HG02759 (cell line): ENCODE results near the gene CHERP.
"Not testable (repeated sequence)": the region's sequence is repeated elsewhere in the genome, so short reads cannot be mapped to it uniquely, and the experiment has no call there.

Experiments
- ATAC-seq: cut with Tn5 transposase; IDR thresholded peaks from one replicate; pipeline ENCODE4 v1.9.1; 2021; ENCODE audit warnings: mild to moderate bottlenecking, moderate library complexity; ENCODE audit not compliant: unreplicated experiment

The CHERP gene

DNA sequence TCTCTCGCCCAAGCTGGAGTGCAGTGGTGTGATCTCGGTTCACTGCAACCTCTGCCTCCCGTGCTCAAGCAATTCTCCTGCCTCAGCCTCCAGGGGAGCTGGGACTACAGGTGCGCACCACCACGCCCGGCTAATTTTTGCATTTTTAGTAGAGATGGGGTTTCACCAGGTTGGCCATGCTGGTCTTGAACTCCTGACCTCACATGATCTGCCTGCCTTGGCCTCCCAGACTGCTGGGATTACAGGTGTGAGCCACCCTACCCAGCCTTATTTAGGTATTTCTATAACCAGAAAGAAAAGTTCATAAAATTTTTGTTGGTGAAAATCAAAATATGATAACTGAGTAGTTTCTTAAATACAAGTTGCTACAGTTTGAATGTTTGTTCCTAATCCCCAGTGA lies 1.5 kb upstream of the CHERP start:
- ATAC-seq, result not testable (repeated sequence)

DNA sequence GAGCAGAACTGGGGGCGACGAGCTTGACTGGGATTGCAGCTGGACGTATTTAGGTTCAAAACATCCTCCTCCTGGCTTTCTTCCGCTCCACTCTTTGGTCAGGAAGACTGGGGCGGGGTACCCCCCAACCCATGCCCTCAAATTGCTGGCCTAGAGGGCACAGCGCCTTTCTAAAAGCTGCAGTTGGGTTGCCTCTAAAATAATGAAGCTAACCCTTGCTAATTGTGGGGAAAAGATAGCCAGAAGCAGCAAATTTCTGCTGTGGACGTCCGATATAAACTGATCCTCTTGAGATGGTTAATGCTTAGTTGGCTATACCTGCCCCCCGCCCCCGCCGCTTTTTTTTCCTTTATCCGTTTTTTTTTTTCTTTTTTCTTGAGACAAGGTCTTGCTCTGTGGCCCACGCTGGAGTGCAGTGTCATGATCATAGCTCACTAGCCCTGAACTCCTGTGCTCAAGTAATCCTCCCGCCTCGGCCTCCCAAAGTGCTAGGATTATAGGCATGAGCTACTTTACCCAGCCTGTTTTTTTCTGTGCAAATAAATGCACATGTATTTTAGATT lies 754 bp upstream of the CHERP start:
- ATAC-seq, result no peak

DNA sequence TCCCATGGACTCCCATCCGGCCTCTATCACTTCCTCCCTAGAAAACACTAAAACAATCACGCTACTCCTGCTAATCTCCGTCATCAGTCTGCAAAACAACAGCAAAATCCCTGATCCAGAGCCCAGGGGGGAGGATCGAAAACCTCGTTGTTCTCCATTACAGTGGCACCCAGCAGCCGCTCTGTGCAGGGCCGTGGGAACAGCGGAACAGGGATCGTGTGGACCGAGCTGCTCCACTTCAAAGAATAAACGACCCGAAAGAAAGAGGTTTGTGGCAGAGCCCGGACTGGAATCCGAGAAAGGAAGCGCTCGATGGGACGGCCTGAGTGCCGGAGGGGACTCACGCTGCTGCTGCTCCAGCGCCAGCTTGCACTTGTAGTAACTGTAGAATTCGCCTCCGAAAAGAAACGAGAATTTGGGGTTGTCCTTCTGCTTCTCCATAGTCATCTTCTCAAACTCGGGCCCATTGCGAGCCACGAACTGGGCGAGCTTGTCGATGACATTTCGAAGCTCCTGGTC lies 652 bp downstream of the CHERP start:
- peak; percentile 2 for ATAC-seq

DNA sequence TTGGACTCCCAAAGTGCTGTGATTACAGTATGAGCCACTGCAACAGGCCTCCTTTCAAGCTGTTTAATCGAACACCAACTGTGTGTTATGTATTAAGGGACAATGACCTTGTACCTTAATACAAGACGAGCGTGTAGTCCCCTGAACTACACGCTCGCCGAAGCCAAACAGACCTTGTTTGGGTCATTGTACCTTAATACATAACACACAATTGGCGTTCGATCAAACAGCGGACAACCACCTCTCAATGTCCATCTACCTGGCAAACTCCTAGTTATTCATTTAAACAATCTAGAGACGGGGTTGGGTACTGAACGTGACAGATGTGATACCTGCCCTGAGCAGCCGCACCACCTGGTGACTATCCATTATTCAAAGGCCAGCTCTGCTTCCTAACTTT lies 1.3 kb downstream of the CHERP start:
- ATAC-seq, result no peak

DNA sequence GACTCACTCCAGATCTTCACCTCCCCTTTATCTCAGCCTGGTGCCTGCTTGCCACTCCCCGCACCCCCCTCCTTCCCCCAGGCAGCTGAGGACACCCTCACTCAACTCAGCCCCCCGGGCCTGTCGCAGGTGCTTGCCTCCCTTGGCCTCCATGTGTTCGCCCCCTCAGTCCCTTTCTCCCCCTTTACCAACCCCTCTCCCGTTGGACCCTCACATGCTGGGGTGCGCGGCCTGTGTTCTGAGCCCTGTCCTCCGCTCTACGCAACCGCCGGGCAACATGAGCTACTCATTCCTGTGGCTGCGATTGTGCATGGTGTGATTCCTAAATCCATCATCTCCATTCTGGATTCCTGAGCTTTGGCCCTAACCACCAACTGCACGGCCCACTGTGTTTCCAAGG lies 5.1 kb downstream of the CHERP start:
- no peak for ATAC-seq

DNA sequence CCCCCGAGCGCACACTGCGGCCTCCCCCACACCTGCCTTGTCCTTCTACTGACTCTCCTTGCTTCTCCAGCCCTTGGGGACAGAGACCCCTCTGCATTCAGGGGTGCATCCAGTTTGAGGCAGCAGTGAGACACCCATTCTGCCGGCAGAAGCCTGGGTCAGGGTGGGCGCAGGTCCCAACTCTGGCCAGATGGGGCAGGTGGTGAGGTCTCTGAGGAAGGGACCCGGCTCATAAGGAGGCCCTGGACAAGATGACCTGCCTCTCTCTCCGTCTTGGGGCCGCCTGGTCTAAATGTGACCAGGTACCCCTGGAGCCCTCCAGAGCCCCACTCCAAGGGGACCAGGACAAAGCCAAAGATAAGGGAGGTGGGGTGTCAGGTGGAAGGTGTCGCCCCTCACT lies 6.1 kb downstream of the CHERP start:
- ATAC-seq, result no peak

DNA sequence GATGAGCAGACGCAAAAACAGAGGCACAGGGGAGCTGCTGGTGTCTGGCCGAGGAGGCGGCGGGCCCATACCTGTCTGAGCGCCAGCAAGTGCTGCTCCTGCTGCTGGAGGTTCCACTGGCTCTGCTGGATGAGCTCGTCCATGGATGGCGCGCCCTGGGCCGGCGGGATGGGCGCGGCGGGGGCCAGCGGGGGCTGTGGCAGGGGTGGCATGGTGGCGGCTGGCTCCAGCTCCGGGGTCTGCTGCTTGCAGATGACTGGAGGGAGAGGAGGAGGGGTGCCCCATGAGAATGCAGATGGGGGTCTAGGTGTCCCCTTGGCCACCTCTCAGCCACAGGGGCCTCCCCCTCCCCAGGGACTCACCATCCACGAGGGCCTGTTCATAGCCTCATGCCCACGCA lies 6.9 kb downstream of the CHERP start:
- no peak for ATAC-seq

DNA sequence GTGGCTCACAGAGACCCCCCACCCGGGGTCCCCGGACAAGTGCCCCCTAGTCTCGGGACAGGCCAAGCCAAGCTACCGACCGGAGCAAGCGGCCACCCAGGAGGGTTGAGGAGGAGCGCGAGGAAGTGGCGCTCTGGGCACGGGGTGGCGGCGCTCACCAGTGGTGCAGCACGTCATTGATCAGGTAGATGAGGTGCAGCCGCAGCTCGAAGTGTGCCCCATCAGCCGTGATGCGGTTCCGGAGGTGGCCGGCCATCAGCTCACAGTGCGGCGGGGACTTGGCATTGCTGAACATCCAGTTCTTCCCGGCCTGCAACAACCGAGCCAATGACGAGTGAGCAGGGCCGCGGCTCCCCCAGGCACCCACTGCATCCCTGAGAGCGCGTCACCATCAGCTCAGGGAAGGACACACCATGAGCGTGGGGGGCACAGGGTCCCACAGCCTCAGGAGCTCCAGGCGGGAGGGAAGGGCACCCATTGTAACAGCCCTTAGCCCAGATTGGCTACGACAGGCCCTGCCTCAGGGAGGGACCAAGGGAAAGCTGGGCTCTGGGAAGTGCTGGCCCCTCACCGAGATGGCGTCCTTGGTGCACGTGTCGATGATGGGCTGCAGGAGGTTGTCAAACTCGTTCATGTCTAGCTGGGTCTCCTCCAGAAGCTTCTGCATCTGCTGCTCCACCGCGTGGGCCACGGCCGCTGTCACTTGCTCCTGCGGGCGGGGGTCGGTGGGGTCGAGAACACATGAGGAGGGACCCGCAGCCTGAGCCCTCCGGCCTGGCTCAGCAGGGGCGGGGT lies 9.6 kb downstream of the CHERP start:
- ATAC-seq, result no peak

DNA sequence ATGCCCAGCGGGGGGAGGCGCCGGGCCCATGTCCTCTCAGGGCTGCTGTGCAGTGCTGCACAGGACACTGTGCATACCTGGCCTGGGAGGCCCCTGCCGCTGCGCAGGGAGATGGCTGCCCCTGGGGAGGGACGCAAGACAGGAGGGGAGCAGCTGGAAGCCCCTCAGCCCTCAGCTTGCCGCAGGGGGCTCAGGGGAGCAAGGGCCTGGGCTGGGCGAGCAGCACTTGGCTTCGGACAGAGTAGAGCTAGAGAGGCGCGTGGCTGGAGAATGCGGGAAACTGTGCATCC lies 10.9 kb downstream of the CHERP start:
- no peak for ATAC-seq

DNA sequence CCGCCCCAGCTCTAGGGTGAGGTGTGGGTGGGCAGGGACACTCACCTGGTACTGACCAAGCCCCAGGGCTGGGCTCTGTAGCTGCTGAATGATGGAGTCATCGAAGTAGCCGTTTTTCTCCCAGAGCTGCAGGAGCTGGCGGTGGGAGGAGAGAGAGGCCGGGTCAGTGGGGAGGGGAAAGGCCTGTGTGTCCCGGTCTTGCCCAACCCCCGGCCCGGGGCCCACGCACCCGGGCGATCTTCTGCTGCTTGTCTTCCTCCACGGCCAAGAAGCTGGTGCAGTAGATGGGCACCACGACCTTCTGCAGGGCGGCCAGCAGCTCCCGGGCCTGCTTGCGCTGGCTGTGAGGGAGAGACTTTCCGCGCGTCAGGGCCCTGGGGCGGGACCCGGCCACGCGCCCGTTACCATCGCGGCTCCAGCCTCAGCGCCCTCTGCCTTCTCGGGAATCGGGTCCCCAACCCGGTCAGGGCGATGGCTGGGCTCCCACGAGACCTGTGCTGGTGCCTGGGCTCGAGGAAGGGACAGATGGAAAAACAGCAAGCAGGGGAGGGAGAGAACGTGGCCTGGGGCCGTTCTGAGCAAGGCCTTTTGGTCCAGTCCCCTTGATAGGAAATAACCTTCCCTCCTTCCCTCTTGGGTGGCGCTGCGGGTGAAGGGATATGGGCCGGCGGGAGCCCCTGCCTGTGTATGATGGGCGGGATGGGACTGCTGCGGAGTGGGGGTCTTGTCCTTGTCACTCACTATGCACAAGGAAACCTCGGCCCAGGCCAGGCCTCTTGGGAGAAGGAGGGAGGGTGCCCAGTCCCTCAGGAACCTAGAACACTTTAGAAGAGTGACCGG lies 11.5 kb downstream of the CHERP start:
- no peak for ATAC-seq

DNA sequence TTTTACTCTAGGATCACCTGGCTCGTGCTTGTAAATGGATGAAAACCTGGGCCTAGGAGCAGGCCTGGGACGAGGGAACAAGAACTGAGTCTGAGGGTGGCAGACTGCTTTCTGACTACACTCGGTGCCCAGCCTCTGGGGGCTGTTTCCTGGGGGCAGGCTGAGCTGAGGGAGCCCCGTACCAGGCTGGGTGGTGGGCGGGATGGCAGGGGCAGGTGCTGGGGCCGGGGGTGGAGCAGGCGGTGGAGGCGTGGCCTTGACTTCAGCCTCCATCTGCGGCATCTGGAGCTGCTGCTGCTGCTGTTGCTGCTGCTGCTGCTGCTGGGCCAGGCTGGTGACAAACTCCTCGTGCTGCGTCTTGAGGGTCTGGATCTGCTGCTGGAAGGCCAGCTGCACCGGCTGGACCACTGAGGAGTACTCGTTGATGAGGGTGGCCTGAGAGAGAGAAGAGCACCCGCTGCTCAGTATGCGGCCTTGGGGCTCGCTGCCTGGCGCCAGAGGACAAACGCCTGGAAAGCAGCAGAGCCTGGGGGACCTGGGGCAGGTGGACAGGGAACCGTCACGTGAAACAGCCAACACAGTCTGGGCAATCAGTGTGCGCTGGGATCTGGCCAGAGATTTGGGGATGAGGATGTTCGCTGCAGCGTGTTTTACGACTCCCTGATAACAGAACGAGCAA lies 12.6 kb downstream of the CHERP start:
- no peak for ATAC-seq

DNA sequence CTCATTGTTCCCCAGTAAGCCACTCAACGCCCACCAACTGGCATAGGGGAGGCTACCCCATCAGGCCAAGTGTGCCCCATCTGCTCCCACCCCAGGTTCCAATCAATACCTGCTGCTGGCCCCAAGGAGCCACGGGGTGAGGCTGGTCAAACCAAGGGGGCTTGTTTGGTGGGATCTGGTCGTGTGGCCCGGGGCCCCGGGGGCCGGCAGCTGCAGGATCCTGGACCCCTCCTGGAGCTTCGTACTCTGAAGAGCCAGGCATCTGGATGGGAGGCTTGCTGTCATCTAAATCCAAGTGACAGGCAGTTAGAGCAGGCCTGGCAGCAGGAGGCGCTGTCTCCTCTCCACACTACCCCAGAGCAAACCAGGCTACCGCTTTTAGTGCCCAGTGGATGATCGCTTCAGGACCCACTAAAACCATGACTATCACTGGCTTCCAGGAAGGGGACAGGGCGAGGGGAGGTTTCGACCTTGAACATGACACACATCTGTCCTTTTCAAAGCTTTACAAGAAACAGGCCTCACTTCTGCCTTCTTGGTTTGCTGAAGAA lies 14.2 kb downstream of the CHERP start:
- no peak for ATAC-seq

DNA sequence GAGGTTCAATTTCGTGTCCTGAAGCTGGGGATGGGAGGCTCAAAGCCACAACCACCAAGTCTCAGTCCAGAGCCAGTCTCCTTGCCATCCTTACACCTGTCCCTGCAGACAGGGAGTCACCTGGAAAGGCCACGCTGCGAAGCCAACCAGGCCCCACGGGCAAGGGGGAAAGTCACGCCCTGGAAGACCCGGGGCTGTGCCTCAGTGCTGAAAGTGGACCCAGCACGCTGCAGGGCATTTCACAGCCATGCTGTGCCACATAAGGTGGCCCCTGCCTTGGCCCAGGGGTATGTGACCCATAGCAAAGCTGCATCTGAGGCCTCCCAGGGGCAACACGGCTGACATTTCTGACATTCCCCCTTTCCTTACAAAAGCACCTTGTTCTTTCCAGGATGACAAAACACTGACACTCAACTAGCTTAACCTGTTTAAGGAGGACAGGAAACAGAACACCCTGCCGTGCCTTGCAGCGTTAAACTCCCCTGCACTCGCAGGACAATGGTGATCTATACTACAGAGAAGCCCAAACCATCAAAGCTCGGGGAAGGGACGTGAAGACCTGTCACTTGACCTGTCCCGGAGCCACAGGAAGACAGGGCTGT lies 14.8 kb downstream of the CHERP start:
- ATAC-seq, result no peak

DNA sequence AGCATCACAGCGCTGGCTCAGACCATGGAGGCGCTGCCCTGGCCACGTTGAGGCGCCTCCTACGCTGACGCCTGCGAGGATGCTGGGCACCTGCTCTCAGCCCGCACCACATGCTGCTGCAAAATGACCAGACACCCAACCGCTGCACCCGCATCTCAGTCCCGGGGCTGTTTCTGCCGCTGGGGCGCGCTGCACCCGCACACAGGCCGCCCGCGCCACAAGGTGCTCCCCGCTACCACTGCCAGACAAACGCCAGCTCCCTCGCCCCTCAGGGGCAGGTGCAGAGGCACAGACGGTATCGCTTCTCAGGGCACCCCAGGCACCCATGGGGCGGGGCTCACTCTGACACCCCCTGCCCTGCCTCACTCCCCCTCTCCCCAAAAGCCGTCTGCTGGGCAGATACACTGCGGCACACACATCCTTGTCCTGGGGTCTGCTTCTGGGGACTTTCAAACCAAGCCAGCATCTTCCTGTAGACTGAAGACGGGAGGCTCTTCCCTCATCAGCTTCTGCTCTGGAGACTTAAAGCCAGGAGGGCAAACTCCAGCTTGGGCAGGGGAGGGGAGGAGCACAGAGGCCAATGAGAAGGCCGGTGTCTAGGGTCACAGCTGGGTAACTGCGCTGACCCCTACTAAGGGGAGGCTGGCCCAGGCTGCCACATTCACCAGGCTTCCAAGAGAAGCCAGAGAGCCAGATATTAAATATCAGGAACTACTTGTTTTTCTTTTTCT lies 16.3 kb downstream of the CHERP start:
- ATAC-seq, result no peak

DNA sequence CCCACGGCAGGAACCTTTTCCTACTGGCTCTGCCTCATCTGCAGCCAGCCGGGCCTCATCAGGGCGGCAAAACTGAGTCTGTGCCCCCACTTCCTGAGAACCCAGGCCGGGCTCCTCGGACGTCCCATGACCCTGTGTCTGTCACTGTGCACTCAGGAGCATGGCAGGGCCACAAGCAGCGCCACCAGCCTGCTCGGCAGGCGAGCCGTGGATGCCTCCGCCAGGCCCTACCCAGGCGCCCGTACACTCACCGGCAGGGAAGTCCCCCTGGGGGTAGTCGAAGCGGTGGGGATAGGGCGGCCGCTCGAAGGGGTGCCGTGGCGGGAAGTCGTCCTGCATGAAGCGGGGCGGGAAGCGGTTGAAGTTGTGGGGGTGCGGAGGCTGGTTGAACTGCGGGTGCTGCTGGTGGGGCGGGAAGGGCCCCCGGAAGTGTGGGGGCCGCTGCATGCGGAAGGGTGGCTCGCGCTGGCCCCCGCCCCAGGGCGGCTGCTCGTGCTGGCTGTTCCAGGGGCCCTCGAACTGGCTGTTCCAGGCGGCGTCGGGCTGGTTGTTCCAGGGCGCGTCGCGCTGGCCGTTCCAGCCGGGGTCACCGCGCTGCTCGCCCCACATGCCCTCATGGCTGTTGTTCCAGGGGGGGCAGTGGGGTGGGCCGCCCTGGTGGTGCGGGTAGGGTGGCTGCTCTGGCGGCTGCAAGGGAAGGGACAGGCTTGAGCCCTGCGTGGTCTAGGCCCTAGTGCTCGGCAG lies 17.1 kb downstream of the CHERP start:
- ATAC-seq, result no peak

DNA sequence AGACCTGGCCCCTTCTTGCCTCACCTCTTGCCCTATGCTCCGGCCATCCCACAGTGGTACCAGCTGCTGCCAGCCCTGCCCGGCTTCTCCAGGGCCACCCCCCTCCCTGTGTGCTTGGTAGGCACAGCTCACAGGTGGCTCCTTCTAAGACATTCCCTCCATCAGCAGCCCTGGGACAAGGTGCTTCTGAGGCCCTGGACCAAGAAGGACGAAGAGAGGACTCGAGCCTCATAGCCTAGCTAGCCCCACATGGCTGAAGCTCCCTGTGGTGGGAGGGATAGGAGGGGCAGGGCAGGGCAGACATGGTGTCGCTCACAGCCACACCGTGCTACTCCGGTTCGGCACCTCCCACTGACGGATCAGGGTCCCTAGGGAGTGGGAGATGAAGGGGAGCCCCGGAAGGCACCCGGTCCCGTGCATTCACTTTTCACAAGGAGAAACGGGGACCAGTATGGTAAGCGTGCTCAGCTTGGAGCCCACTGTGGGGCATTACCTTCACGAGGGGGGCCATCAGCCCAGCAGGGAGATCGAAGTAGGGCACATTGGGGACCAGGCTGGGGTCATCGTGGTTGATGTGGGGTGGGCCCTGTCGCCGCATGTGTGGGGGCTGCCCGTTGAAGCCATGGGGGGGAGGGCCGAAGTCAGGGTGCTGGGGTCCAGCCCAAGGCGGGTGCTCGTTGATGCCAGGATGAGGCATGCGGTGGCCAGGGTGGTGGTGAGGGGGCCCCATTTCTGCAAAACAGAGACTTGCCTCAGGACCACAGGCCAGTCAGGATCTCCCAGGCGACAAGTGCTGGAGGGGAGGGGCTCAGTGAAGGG lies 19.5 kb downstream of the CHERP start:
- ATAC-seq, result no peak

DNA sequence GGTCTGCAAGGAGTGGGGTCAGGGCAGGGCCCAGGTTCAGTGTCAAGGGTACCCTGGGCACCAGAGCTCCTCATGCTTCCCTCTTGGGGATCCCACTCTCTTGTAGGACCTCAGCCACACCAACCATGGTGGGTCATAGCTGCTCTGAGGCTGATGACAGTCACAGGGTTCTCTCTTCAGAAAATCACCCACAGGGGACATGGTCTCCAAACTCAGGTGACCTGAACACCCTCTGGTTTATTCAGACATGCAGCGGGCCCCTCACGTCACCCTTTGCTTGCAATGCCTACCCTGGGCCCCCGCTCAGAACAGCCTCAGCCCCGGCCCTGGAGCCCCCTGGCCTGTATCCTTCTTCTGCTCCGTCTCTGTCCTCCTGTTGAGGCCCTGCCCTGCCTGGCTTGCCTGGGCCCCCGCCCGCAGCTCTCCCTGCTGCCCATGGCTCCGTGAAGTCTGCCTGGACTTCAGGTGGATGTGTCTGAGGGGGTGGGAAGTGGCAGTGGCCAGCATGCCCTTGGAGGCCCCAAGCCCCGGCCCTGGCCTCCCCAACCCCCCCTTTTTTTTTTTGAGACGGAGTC lies 20.4 kb downstream of the CHERP start:
- ATAC-seq, result no peak

DNA sequence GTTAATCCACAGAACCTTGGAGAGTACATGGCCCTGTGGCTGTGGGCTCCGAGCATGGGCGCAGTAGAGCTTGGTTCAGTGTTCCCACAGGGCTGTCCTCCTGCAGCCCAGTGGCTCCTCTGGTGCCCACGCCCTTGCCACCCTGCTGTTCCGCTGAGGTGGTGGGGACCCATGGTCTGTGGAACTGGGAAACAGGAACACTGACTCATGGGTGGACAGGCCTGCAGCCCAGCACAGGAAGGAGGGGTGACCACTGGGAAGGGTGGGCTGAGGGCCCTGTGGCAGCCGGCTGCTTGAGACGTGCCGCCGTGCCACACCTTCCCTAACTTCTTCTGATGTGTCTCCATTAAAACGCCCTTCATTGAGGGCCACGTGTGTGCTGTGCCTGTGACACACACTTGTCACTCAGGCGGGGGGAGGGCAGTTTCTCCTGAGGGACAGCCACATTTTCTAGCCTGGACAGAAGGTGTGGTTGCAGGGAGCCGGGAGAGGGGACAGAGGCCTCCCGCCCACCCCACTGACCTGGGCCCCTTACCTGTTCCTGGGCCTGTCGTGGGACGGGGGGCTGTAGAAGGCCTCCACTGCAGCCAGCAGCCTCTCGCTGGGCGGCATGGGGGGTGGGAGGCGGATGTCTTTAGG lies 21.1 kb downstream of the CHERP start:
- ATAC-seq, result no peak
